Ishikawa (cell line): ENCODE measurements around the gene SCFD1.

Experiments used
- CEBPB ChIP-seq: IDR thresholded peaks from 2 replicates; pipeline ENCODE4 v1.6.1; 2012
- CREB1 ChIP-seq: IDR thresholded peaks from 2 replicates; pipeline ENCODE4 v1.6.1; 2012; ENCODE audit warnings: low read depth
- EGR1 ChIP-seq: IDR thresholded peaks from 2 replicates; pipeline ENCODE4 v1.6.1; 2012
- EP300 ChIP-seq: IDR thresholded peaks from 2 replicates; pipeline ENCODE4 v1.6.1; 2012; ENCODE audit warnings: borderline replicate concordance
- FOXM1 ChIP-seq: IDR thresholded peaks from 2 replicates; pipeline ENCODE4 v1.6.1; 2012; ENCODE audit warnings: low read depth, borderline replicate concordance
- NFIC ChIP-seq: IDR thresholded peaks from 2 replicates; pipeline ENCODE4 v1.6.1; 2012
- RAD21 ChIP-seq: IDR thresholded peaks from 2 replicates; pipeline ENCODE4 v1.6.1; 2012; ENCODE audit warnings: low read depth
- TAF1 ChIP-seq: IDR thresholded peaks from 2 replicates; pipeline ENCODE4 v1.6.1; 2012; ENCODE audit warnings: low read depth, mild to moderate bottlenecking
- TCF12 ChIP-seq: IDR thresholded peaks from 2 replicates; pipeline ENCODE4 v1.6.1; 2012; ENCODE audit warnings: low read depth
- TEAD4 ChIP-seq: IDR thresholded peaks from 2 replicates; pipeline ENCODE4 v1.6.1; 2012
- YY1 ChIP-seq: IDR thresholded peaks from 2 replicates; pipeline ENCODE4 v1.6.1; 2012; ENCODE audit warnings: low read depth
- ZBTB7A ChIP-seq: IDR thresholded peaks from 2 replicates; pipeline ENCODE4 v1.6.1; 2012; ENCODE audit warnings: low read depth
- TF ChIP-seq, protein P1 (sequence below): IDR thresholded peaks from 2 replicates; pipeline ENCODE4 v1.6.1; 2012
- TF ChIP-seq, protein P2 (sequence below): IDR thresholded peaks from 2 replicates; pipeline ENCODE4 v1.6.1; 2012
- TF ChIP-seq, protein P3 (sequence below): IDR thresholded peaks from 2 replicates; pipeline ENCODE4 v1.6.1; 2012; ENCODE audit warnings: low read depth, mild to moderate bottlenecking

Gene SCFD1

DNA sequence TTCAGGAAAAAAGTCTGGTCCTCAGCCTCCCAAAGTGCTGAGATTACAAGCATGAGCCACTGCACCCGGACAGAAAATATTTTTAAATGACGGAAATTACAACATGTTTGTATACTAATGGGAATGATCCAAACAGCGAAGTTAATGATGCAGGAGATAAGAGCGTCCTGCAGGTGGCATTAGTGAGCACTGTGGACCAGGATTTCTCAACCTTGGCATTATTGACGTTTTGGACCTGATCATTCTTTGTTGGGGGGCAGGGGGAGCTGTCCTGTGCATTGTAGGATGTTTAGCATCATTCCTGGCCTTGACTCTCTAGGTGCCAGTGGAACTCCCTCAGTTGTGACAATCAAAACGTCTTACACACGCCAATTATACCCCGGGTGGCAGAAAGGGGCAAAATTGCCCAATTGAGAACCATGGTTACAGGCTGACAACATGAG, 34.1 kb downstream of the SCFD1 start:
- peak; percentile 28; the same call in 1 of the 2 replicates for TF ChIP-seq RAD21
- TF ChIP-seq TCF12 = no peak
- TF ChIP-seq EGR1 = no peak
- TF ChIP-seq, protein P1, sequence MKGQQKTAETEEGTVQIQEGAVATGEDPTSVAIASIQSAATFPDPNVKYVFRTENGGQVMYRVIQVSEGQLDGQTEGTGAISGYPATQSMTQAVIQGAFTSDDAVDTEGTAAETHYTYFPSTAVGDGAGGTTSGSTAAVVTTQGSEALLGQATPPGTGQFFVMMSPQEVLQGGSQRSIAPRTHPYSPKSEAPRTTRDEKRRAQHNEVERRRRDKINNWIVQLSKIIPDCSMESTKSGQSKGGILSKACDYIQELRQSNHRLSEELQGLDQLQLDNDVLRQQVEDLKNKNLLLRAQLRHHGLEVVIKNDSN = no peak
- TF ChIP-seq EP300 = no peak
- TF ChIP-seq NFIC = no peak
- TF ChIP-seq ZBTB7A = no peak
- no peak for TF ChIP-seq YY1
- no peak for TF ChIP-seq TAF1
- no peak for TF ChIP-seq FOXM1
- peak; percentile 50; the same call in 1 of the 2 replicates for TF ChIP-seq CEBPB
- no peak for TF ChIP-seq CREB1

DNA sequence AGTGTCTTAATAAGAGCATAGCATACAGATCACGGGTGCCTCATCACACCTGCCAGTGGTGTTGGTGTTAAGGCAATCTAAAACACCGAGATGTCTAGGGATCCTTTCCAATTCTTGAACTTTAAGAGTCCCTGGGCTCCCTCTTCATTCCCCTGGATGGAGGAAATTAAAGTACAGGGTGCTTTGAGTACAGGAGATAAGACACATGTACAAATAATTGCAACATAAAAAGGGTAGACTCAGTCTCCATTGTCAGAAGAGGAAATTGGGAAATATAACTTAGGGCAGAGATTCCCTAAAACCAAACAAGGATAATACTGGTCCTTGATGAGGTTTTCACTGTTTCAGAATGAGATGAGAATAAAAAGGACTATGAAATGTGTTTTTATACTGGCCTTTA, 34.9 kb downstream of the SCFD1 start:
- TF ChIP-seq CREB1 (no peak), YY1 (no peak), EGR1 (no peak)
- TF ChIP-seq, protein P2, sequence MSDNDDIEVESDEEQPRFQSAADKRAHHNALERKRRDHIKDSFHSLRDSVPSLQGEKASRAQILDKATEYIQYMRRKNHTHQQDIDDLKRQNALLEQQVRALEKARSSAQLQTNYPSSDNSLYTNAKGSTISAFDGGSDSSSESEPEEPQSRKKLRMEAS = no peak

DNA sequence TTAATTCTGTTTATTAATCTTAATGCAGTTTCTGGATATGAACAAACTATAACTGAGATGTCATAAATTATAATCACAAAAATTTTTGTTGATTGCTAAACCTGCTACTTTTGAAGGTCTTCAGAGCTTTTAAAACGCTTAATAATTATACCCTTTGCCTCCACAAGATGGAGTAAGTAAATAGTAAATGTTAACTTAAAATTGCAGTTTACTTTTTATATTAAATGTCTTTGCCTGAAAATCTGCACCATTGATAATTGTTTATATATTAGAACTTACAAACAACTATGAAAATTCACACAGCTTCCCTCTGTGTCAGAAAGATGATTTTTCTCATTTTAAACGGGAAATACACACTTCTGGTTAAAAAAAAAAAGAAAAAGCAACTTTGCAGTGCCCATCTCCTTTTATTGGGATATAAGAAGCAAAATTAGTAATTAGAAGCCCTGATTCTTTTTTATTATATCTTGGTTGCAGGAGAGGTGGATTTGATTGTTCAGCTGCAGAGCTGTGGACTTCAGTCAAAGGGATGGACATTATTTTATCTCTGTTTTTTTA, 35.6 kb downstream of the SCFD1 start:
- TF ChIP-seq, protein P3, sequence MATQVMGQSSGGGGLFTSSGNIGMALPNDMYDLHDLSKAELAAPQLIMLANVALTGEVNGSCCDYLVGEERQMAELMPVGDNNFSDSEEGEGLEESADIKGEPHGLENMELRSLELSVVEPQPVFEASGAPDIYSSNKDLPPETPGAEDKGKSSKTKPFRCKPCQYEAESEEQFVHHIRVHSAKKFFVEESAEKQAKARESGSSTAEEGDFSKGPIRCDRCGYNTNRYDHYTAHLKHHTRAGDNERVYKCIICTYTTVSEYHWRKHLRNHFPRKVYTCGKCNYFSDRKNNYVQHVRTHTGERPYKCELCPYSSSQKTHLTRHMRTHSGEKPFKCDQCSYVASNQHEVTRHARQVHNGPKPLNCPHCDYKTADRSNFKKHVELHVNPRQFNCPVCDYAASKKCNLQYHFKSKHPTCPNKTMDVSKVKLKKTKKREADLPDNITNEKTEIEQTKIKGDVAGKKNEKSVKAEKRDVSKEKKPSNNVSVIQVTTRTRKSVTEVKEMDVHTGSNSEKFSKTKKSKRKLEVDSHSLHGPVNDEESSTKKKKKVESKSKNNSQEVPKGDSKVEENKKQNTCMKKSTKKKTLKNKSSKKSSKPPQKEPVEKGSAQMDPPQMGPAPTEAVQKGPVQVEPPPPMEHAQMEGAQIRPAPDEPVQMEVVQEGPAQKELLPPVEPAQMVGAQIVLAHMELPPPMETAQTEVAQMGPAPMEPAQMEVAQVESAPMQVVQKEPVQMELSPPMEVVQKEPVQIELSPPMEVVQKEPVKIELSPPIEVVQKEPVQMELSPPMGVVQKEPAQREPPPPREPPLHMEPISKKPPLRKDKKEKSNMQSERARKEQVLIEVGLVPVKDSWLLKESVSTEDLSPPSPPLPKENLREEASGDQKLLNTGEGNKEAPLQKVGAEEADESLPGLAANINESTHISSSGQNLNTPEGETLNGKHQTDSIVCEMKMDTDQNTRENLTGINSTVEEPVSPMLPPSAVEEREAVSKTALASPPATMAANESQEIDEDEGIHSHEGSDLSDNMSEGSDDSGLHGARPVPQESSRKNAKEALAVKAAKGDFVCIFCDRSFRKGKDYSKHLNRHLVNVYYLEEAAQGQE = no peak
- TF ChIP-seq EP300 (no peak), CEBPB (no peak), RAD21 (no peak), TEAD4 (no peak), NFIC (no peak), ZBTB7A (no peak), TCF12 (no peak), TAF1 (no peak), CREB1 (no peak), FOXM1 (no peak), EGR1 (no peak), YY1 (no peak)
- TF ChIP-seq, protein P1 = no peak
- TF ChIP-seq, protein P2 = no peak

DNA sequence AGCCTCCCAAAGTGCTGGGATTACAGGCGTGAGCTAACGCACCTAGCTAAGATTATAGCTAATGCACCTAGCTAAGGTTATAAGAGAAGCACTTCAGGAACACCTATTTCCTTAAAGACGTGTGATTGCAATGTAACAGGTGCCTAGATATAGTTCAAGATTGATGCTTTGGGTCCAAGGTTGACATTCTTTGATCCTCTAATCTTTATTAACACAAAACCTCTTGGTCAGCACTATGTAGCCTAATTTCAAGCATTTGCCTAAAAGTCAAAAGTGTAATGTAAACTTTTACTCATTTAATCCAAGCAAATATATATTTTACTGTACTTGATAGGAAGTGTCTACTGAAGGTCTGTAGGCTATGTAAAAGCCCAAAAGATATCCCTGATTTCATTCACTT, 36.5 kb downstream of the SCFD1 start:
- TF ChIP-seq TAF1 (no peak), NFIC (no peak), EGR1 (no peak), TCF12 (no peak), ZBTB7A (no peak), TEAD4 (no peak), YY1 (no peak), EP300 (no peak), FOXM1 (no peak), CEBPB (no peak)
- TF ChIP-seq, protein P2 = no peak
- TF ChIP-seq, protein P3 = no peak
- TF ChIP-seq, protein P1 = no peak

DNA sequence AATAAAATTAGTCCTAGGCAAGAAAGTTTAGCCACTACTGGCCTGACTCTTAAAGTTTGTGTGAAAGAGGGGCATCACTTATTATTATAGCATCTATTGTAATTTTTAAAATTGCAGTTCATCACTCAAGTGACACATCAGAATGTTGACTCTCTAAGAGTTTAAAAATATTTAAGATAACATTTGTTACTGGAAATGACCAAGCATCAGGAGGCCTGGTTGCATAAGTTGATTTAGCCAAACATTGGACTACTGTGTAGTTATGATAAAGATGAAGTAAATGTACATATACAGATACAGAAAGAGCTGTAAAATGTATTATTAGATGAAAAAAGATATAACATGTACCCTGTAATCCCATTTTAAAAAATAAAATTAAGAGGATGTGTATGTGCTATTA, 47.5 kb downstream of the SCFD1 start:
- no peak for TF ChIP-seq FOXM1
- TF ChIP-seq, protein P2 = no peak
